H1 (cell line): Measurements from ENCODE around the gene CUEDC2. TPM values are rescaled to one million over a fixed set of nuclear protein-coding genes. Genes with fewer than 3 reads are reported as not detected.

ENCODE experiments used
- BRCA1 ChIP-seq: IDR thresholded peaks from 2 replicates; pipeline ENCODE4 v1.6.1; 2012; ENCODE audit warnings: low read depth, low read length, improper control_type of control experiment
- CHD7 ChIP-seq: fragments of 300-600 bp; sonication (generic); IDR thresholded peaks from 2 replicates; pipeline ENCODE4 v1.7.1; 2012; ENCODE audit warnings: low read length, moderate library complexity, mild to moderate bottlenecking, inconsistent platforms; ENCODE audit not compliant: insufficient replicate concordance
- polyA plus RNA-seq, 7 experiments: library from polyadenylated mRNA; depleted of rRNA in 3 of 7; stranded (reverse) in 5 of 7; unstranded in 2 of 7; fragments of >200 nt in 5 of 7; fragments of 200-250 nt in 2 of 7; gene quantifications; 1 replicate in 5 of 7; 2 replicates in 1 of 7; 4 replicates in 1 of 7; pipeline versions ENCODE4 v1.2.1 to v1.2.3, GENCODE V29; 2011 to 2013; ENCODE audit warnings: missing spikeins in 2 of 7, mixed read lengths in 2 of 7
- total RNA-seq: library from RNA; stranded (reverse); fragmentation: NEBNext Ultra II Directional; extraction: Animal tissue kit (Norgen Biotek cat#: 25700); gene quantifications from 2 replicates; pipeline ENCODE4 v1.2.1, GENCODE V29; 2021

Gene CUEDC2
- total and polyA plus RNA-seq, 2 of the 8 experiments (the other 6 are each of a cell fraction or from before 2014, with no cell fraction given) = 41.7 to 55.2 TPM

GRCh38 chr10:102396730-102397151, 35.6 kb downstream of the CUEDC2 start (continued):
- TF ChIP-seq CHD7 = no peak
- no peak for TF ChIP-seq BRCA1
